Stimulated activated CD8-positive, alpha-beta memory T cell treated with anti-CD3 and anti-CD28 coated beads, Interleukin-15, amount 100 ng/mL, for 1 hour (primary cell): ENCODE measurements around the gene IL20RA.
"Not testable (repeated sequence)": the region's sequence is repeated elsewhere in the genome, so short reads cannot be mapped to it uniquely, and the experiment has no call there.

ENCODE experiments used
- DNase-seq: peaks from one replicate; pipeline ENCODE4 v3.0.0-alpha.2; 2020; ENCODE audit warnings: low read depth

The IL20RA gene

DNA sequence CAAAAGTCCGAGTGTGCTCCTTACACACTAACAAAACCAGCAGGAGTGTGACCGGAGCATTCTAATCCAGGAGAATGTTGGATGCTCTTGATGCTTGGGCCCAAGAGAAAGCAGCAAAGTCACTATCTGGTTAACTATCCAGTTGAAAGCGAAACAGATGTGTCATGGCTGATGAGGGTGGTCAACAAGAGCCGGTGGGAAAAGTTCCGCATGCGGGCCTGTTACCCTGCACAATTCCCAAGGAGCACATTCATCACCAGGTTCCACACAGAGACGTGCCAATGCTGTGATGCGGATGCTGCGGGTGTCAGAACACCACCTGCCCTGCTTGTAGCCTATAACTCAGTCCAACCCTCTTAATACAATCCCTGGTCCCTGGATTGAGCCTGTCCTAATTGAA lies 38.7 kb downstream of the IL20RA start:
- DNase-seq = no peak

DNA sequence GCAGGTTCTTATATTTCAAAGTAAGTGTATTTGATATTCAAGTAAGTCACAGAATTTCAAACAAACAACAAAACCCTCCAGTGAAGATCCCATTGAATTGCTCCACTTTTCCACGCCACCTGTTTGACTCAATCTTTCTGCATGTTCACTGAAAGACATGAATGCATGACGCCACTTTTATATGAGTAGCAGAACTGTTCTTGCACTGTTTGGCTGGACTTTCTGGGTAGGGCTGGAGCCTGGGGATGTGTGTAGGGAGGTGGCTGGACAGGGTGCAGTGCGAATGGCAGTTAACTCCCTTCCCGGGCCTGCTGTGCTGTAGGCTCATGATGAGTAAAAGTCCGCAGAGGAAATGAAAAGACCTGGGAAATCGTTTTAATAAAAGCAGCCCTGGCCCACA lies 39.7 kb downstream of the IL20RA start:
- no peak for DNase-seq

DNA sequence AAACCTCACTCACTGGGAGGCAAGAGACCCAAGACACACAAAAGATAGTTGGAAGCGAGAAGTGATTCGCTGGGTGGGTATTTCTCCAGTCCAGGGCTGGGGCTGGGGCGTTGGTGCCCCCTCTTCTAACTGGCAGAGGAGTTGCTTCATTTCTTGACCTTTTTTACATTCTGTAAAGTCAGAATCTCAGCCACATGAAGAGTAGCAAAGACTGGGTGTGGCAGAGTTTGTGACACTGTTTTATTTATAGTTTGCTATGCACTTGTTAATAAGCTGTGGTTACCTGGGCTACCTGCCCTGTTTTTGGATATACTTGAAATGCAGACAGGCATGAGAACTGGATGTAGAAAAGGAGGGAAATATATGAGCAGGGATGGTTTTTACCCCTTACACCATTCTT lies 42.3 kb downstream of the IL20RA start:
- DNase-seq = no peak

DNA sequence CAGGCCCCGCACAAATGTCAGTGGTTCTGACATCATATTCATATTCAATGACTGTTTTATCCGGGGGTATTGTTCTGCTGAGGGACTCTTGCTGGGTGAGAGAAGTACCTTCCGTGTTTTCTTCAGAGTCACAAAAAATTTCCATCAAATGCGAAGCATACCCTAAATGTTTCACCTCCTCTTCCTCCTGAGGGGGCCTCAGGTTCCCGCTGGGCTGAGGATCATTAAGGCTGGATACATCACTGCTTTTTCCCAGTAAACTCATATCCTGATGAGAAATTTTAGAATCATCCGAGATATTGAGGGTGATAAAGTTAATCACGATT lies 42.8 kb downstream of the IL20RA start:
- no peak for DNase-seq

DNA sequence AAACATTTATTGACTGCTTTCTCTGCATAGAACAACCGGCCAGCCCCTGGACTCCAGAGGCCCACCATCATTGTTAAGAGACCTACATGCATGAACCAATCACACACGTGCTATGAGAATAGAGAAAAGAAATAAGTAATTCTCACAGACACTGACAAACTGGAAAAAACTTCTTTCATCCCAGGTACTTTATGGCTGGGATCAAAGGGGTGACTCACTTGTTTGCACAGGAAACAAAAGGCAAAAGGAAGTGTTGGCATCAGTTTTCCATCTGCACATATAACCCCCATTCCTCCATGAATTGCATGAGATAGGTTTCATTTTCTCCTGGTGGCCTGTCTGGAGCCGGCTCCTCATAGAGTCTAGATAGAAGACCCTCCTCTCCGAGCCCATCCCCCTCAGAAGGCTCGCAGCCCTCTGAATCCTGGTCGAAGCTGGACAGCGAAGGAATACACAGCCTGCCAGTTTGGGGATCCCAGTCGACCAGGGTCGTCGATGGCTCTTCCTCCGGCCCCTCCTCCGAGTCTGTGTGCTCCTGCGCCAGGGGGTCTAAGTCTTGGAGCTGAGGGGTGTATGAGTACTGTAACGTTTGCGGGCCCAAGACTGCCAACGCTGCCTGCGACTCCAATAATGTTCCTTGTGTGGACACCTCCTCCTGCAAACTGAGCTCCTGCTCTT lies 43.3 kb downstream of the IL20RA start:
- no peak for DNase-seq

DNA sequence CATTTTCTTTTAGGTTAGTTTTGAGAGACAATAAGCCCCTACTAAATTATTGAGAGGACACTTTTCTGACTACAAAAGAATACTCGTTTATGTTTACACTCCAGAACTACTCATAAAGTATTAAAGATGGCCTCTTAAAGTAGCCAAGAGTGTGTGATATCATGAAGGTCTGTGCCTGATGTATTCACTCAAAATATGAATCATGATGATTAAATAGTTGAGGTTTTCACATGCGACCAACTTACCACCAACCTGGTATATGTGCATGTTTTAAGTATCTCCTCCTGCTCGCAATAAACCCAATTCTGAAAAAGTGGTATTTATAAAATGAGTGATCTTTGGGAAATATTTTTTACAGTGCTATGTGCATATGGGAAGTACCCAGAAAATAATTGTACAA lies 43.9 kb downstream of the IL20RA start:
- DNase-seq = no peak

DNA sequence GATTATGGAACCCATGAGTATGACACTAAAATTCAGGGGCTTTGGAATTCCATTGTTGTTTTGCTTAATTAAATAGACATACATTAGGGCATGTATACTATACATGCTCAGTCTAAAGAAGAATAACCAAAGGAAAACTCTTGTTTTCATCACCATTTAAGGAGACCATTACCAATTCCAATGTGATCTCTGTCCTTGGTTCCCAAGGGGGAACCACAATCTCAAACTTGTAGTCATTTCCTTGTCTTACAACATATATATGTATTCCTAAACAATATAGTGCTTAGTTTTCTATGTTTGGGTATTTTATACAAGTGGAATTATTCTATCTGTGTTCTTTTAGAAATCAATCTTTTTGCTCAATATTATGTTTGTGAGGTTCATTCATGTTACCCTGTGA lies 49.2 kb downstream of the IL20RA start:
- no peak for DNase-seq

DNA sequence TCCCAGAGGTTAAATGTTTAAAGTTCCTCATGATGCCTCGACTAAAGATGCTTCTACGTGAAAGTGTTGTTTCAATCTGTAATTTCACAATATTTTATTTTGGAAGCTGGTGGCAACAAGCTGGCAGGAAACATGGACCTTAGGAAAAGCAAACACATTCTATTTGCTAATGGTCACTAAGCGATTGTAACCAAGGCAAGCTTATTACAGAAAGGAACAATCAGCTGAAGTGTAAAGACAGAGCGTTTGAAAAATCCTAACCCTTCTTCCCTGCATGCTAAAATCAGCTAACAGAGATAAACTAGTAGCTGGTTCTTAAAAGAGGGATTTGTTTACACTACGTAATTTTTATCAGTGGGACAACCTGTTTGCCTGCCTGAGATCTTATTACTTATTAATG lies 50.0 kb downstream of the IL20RA start:
- no peak for DNase-seq

DNA sequence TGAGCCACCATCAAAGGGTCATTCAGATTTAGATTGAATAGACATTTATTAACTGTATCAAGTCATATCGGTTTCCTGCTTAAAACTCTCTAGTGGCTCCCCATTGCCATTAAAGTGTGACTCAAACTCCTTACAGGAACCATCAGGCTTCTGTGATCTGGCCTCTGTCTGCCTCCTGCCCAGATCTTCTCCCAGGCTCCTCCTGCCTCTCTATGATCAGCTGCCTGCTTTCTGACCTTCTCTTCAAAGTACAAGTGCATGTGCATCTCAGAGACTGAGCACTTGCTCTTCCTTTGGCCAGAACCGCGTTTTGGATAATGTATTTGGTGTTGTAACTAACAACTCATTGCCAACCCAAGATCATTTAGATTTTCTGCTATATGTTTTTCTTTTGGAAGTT lies 52.7 kb downstream of the IL20RA start:
- no peak for DNase-seq

DNA sequence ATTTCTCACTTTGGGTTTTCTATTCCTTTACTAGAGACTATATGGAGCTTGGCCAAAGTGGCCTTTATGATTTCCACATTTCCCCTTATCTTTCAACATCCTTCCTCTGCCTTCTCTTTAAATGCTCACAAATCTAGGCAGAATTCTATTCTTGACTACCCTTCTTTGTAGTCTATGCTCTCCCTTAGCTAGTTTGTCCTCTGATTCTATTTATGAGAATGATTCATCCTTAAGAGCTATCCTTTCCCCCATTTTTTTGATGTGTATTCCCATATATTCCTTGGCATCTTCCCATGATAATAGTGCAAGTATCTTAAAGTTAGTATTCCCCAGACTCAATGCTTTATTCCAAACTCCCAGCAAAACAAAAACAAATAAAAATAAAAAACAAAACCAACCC lies 53.1 kb downstream of the IL20RA start:
- no peak for DNase-seq

DNA sequence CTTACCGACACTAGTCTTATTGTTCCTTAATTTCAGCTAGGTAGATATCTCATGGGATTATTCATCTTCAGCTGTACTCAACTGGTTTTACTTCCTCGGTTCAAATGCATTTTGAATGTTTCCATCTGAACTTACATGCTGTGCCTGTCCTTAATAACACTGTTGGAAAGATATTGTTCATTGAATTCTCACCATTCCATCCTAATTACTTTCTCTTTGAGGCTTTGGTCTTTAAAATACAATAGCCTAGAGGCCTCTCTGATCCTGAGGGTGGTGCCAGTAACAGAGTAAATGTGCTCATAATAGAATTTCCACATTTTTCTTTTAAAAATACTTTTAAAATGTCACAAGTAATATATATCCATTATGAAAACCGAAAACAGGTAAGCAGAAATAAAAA lies 54.0 kb downstream of the IL20RA start:
- DNase-seq = no peak

DNA sequence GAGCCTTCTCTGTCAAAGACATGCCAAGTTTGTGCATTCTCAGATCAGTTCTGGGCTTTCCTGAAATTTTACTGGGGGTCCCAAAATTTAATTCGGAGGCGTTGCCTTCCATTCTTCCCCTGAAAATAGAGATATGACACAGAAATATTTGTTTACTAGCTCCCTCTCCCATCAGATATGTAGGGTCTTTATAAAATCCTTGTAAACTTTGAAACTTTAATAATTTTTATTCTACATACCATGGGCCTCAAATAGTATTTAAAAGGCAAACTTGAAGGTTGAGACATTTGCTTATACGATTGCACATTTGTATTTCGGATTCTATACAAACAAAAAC lies 54.6 kb downstream of the IL20RA start:
- no peak for DNase-seq

DNA sequence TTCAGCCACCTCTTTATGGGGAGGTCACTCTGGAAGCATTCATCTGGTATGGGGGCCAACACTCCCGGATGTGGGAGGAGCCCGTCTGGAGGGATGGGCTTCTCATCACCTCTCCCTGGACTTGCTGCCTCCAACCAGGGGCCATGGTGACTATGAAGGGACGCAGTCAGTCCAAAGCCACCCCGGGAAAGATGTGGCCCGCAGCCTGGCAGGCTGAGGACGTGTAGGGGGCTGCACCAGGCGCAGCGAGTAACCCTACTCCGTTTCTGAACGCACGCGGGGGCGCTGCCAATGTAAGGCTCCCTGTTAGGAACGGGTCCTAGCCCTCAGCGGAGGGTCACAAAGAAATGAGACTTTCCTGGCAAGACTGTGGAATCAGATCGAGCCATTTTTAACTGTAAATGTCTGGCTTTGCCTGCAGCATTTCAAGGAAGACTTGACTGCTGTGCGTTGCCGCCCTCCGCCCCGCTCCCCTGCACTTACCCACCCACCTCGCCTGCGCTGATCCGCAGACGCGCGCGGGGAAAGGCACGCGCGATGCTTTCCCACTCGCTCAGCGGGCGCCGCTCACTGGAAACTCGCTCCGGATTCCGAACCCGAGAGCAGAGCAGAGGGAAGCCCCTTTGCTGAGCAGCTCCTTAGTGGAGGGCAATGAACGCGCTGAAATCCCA lies 55.1 kb downstream of the IL20RA start:
- no peak for DNase-seq

DNA sequence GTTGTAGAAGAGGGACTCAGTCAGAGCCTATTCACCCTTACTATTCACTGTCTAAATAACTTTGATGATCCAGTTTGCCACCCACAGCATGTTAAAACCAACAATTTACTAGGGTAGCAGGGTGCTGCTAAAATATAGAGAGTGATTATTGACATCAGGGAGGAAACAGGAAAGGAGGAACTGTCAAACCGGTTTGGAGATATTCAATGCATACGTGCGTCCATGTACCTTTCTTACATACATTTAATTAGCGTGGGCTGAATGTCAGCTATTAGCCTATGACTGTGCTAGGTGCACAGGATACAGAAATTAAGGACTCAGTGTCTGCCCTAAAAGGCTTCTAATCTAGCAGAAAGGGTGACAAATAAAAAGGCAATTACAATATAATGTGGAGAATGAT lies 57.2 kb downstream of the IL20RA start:
- DNase-seq = no peak

DNA sequence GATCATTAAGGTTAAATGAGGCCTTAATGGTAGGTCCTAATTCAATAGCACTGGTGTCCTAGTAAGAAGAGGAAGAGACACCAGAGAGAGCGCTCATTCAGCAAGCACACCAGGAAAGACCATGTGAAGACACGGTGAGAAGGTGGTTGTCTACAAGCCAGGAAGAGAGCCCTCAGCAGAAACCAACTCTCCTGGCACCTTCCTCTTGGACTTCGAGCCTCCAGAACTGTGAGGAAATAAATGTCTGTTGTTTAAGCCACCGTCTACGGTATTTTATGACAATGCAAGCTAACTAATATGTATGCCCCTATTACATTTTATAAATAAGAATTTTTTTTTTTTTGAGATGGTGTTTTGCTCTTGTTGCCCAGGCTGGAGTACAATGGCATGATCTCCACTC lies 59.3 kb downstream of the IL20RA start:
- DNase-seq = no peak

DNA sequence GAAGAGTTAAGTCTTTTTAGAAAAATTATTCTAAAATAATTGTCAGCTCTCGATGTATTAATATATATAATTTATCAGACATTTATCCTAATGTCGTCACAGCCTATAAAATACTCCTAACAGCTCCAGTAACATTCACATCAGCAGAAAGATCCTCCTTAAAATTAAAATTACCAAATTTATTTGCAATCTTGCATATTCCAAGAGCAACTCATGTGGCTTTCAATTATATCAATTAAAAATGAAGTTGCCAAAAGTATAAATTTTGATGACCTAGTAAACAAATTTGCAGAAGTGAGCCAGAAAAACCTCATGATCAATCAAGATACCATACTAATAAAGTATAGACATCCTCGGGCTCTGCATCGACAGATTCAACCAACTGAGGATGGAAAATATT lies 60.2 kb downstream of the IL20RA start:
- DNase-seq = no peak

DNA sequence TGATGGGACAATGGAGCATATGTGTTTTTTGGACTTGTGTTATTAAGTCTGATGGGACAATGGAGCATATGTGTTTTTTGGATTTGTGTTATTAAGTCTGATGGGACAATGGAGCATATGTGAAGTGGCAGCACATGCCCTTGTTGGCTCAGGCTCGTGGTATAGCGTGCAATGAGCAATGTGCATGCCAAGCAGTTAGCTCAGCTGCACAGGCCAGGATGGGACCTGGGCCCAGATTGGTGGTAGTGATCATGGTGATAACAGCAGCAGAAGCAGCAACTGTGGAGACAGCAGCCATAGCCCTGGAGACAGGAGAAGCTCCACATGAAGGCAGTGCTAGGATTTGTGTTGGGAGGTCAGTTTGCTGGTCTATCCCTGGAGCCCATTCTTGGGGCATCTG lies 61.1 kb downstream of the IL20RA start:
- DNase-seq = no peak

DNA sequence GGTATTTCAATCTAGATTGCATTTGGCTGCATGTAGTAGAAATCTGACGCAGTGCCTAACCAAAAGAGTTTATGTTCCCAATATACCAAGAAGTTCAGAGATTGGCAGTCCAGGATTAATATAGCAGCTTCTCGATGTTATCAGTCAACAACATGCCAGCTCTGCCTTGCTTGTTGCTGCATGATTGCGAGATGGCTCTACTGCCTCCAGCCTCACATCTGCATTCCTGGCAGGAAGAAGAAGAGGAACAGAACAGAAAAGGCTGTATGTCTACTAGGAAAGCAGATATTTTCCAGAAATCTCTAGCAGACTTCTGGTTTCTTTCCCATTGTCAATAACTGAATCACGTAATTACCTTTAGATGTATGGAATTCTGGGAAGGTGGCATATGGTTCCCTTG lies 61.8 kb downstream of the IL20RA start:
- no peak for DNase-seq

DNA sequence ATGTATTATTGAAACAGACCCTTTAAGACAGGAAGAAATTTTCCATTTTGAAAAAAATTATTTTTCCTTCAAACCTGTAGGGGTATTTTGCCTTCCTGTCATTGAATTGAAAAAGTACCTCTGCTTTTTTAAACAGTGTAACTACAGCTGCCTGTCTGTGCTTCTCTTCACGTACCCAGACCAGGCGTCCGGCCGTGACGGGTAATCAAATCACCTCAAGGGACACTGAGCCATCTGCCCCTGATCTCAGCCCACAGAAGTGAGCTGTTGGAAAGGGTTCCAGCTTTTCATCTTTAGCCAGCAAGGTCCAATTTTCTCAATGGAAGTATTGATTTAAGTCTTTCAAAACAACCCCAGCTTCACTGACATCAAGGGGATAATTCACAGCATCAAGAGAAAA lies 64.7 kb downstream of the IL20RA start:
- no peak for DNase-seq

DNA sequence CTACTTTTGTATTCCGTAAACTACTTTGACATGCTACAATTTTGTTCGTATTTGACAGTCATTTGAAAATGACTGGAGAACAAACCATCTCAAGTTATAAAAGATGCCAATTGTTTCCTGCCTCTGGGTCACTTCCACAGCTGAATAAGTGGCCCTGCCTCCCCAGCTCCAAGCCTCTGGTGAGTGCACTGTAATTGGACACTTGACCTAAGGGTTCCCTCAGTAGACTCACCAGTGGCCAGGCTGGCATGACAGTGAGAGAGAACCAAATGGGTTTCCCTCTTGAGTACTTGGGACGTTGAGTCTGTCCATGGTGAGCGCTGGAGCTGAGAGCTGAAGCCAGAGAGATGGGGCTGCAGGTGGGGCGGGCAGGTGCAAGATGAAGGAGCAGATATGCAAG lies 65.6 kb downstream of the IL20RA start:
- DNase-seq = no peak

DNA sequence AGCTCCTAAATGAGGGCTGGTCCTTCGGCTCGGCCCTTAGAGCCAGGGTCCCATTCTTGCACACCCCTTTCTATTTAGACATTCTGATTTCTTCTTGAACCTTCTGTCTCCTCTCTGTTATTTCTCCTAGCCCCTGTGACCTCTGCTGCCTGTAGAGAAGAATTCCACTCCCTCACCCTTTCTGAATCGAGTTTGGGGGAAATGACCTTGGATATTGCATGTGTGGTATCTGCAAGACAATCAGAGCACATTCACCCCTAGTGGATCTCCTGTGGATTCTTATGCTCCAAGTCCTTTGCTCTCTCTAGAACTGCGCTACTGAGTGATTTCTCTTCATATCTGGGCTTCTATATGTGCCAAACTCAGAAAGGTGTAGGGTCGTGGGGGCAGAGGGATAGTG lies 67.7 kb downstream of the IL20RA start:
- DNase-seq = no peak

DNA sequence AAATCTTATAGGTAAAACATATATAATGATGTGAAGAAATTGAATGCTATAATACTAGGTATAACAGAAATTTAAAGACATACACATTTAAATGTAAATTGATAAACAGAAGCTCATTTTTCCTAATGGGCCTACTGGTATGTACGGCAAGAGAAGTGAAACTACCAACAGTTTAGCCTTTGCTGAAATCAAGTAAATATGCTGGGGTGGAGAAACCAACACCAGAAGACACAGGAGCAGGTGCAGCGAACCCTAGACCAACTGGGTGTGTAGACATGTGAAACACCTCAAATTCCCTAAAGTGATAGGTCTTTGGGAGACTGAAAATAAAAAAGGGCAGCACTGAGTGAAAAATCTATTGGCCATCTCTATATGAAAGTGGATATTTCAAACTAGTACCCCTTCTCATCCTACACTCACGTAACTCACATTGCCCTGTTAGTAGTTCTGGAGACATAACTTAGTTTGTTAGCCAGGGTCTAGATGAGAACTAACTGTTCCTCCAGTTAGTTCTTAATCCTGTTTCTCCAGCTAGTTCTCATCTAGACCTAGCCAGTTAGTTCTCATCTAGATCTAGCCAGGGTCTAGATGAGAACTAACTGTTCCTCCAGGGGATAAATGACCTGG lies 69.6 kb downstream of the IL20RA start:
- DNase-seq = no peak

DNA sequence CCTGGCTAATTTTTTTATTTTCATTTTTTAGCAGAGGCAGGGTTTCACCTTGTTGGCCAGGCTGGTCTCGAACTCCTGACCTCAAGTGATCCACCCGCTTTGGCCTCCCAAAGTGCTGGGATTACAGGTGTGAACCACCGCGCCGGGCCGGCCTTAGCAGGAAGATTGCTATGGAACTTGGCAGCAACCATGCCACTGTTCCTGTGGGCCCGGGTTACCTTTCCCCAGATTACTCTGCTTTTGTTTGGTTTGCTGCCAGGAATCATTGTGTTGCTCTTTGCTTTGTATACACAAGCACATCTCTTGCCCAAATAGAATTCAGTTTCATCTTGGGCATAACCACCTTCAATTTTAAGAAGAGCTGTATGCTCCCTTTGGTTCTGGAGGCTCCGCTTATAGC lies 71.0 kb downstream of the IL20RA start:
- DNase-seq = not testable (repeated sequence)

DNA sequence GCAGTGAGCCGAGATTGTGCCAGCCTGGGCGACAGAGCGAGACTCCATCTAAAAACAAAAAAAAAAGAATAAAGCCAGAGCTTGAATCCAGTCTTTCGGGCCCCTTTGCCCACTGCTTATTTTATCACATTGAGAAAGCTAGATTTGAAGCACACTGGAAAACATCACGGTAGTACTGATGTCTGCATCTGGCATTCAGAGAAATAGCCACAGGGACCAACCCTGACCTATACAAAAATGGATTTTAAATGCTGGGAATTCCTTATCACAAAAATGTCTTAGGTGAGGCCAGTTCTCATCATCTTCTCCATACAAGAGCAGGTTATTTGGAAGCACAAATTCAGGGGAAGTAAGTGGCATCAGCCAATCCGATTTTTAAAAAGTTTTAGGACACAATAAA lies 73.2 kb downstream of the IL20RA start:
- no peak for DNase-seq
